SIG-M5 treated with dmso at 0.1 percent for 504 hours (cell line): ENCODE measurements around the gene CTPS2.

ENCODE experiments used
- DNase-seq: peaks from one replicate; lab custom pipeline; 2025; ENCODE audit not compliant: unreplicated experiment; lab: John Stamatoyannopoulos, UW

Gene CTPS2

GRCh38 chrX:16573781-16574180 is 138.7 kb downstream of the CTPS2 start:
- DNase-seq, result no peak

GRCh38 chrX:16567681-16568080 is 144.8 kb downstream of the CTPS2 start:
- DNase-seq, result no peak

GRCh38 chrX:16566571-16566970 is 145.9 kb downstream of the CTPS2 start:
- DNase-seq, result no peak

- DNase-seq, result no peak
Measured at GRCh38 chrX:16560173-16560572, 152.3 kb downstream of the CTPS2 start.

- DNase-seq, result no peak
Measured at GRCh38 chrX:16559206-16559619, 153.3 kb downstream of the CTPS2 start.

- DNase-seq, result no peak
Measured at GRCh38 chrX:16558489-16558888, 154.0 kb downstream of the CTPS2 start.

- DNase-seq, result no peak
Measured at GRCh38 chrX:16552546-16552945, 159.9 kb downstream of the CTPS2 start.

- DNase-seq, result no peak
Measured at GRCh38 chrX:16547644-16548043, 164.8 kb downstream of the CTPS2 start.

GRCh38 chrX:16544969-16545368 is 167.5 kb downstream of the CTPS2 start:
- no peak for DNase-seq
